Jurkat, Clone E6-1 (cell line): ENCODE measurements around the gene RPL15.

Source experiments
- DNase-seq: peaks from one replicate; pipeline ENCODE4 v3.0.0-alpha.2; 2011; ENCODE audit warnings: low read depth, low spot score
- H3K4me3 ChIP-seq: 2 replicates; pipeline ENCODE4 v1.5.1; 2011; ENCODE audit warnings: mild to moderate bottlenecking, low read length, control low read depth, moderate library complexity

RPL15 gene

GRCh38 chr3:23950293-23950692, 33.4 kb downstream of the RPL15 start:
- no peak overlapping the region for H3K4me3 ChIP-seq
- DNase-seq = no peak

DNA sequence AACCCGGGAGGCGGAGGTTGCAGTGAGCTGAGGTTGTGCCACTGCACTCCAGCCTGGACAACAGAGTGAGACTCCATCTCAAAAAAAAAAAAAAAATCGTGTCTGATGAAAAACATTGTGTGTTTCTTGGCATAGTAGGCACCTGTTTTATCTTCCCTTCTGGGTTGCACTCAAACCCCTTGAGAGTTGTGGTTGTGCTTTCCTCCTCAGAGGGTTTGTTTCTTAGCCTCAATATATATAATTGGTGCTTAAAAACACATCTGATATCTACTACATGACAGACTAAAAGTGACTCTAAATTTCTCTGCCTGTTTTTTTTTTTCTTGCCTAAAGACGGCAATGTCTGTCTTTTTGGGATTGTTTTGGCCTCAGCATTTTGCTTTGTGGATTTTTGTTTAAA, 35.7 kb downstream of the RPL15 start:
- DNase-seq = peak; percentile 37
- H3K4me3 ChIP-seq = no peak overlapping the region

DNA sequence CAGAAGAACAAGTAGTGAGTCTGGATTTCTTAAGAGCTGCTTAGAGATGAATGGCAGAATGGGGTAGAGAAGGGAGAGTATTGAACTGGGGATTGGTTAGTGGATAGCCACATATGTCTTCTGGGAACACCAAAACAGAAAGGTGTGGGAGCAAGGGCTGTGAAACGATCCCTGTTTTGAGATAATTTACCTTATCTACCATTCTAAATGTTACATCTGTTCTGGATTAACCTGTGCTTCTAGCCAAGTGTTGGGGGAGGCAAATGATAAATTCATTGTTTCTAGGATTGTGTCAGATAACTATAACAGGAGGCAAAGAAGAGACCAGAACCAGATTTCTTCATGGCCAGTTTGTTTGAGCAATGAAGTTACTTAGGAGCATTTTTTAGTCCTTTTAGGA, 36.6 kb downstream of the RPL15 start:
- DNase-seq = no peak
- no peak overlapping the region for H3K4me3 ChIP-seq

DNA sequence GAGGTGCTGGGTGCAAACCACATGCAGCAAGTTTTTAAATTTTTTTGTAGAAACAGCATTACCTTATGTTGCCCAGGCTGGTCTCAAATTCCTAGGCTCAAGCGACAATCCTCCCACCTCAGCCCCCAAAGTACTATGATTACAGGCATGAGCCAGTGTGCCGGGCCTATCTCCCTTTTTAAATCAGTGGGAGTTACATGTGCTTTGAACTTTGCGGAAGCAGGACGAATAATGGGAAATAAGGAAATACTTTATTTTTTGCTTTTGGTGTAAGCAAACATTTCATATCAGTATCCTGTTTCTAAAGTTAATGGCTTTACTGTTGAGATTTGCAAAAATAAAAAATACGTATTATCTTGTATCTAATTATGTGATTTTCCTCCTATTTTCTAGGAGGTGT, 37.2 kb downstream of the RPL15 start:
- DNase-seq = no peak
- H3K4me3 ChIP-seq = no peak overlapping the region

DNA sequence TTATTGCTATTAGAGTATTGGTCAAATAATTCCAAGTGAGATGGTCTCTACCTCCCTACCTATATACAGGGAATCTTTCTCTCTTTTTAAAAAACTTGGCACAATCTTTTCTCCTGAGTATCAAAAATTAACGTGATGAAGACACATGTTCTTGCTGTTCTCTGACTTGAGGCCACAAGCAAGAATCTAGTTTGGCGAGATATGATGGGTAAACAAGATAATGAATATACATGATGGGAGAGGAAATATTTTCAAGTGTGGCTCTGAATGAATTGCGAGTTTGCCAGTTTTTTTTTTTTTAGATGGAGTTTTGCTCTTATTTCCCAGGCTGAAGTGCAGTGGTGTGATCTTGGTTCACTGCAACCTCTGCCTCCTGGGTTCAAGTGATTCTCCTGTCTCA, 39.8 kb downstream of the RPL15 start:
- no peak overlapping the region for H3K4me3 ChIP-seq
- no peak for DNase-seq

DNA sequence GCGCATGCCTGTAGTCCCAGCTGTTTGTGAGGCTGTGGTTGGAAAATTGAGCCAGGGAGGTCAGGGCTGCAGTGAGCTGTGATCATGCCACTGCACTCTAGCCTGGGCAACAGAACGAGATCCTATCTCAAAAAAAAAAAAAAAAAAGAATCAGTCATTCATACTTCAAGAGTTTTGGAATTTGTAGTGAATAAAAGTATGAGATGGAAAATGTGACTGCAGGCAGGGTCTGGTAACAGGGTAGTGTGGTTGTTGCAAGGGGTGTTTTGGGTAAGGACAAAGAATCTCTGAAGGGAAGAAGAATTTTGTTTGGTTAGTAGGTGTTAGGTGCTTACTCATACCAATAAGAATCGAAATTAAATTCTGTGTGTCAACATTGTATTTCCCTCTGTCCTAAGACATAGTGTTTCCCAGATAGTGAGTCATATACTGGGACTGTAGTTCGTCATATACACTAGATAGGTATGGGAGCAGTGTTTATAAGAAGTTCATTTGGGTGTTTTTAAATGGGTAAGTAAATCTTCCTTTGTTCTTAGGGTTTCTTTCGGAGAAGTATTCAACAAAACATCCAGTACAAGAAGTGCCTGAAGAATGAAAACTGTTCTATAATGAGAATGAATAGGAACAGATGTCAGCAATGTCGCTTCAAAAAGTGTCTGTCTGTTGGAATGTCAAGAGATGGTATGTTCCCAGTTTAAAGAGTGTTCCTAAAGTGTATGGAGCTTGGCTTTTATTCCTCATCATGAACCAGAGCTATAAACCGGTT, 42.4 kb downstream of the RPL15 start:
- DNase-seq = no peak
- H3K4me3 ChIP-seq = no peak overlapping the region

- DNase-seq = no peak
- H3K4me3 ChIP-seq = no peak overlapping the region
Measured at GRCh38 chr3:23960649-23961048, 43.7 kb downstream of the RPL15 start.

DNA sequence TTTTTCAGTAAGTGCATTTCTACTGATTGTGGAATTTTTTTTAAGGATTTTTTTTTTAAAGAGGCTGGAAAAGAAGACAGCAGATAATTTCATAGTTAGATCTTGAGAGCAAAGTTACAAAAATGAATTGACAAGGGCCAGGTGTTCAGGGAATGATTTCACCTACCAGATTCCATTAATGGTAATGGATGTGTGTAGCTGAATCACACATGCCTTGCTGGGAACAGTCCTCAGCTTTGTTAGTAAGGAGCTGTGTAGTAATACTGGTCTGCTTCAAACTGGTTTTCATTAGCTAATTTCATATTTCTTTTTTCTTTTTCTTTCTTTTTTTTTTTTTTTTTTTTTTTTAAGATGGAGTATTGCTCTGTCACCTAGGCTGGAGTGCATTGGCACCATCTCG, 44.1 kb downstream of the RPL15 start:
- no peak for DNase-seq
- no peak overlapping the region for H3K4me3 ChIP-seq

- no peak overlapping the region for H3K4me3 ChIP-seq
Measured at GRCh38 chr3:23961913-23962312, 45.0 kb downstream of the RPL15 start.

GRCh38 chr3:23964537-23965235, 47.8 kb downstream of the RPL15 start:
- H3K4me3 ChIP-seq = no peak overlapping the region
- no peak for DNase-seq

More at GRCh38 chr3:23961913-23962312, 45.0 kb downstream of the RPL15 start:
- DNase-seq = no peak

DNA sequence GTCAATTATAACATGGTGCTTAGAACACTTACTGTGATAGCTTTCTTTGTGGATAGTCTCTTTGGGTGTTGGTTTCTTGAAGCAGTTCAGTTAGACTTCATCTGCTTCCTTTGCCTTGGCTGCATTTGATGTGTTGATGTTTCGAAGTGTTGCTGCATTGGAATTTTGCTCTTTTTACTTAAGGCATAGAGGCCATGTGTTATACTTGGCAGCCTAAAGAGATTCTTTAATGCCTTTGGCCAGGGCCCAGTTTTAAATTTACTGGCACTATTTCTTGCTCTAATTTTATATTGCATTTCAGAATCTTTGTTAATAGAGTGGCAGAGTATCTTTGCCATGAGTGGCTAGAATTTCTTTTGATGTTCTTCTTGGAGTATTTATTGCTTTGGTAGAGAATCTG, 49.4 kb downstream of the RPL15 start:
- DNase-seq = no peak
- H3K4me3 ChIP-seq = no peak overlapping the region

DNA sequence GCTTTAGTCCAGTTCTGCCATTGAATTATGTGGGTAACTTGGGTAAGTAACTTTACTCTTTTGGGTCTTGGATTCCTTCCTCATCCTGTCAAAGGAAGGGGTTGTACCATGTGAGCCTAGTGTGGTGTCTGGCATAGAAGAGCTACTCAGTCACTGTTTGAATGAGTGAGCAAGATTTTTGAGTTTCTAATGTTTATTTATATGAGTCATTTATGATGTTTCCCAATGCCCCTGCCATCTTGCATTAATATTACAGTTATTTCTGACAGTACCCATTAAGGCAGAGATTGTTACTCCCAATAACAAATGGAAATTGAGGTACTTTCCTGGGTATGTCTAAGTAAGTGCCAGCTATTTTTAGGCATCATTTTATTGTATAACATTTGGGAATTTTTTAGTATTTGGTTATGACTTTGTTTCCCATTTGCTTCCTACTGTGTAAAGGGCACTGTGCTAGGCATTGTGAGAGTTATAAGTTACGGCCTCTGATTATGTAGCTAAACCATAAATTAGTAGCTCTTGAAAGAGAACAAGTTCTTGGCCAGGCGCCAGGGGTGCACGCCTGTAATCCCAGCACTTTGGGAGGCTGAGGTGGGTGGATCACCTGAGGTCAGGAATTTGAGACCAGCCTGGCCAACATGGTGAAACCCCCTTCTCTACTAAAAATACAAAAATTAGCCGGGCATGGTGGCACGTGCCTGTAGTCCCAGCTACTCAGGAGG, 51.7 kb downstream of the RPL15 start:
- no peak for DNase-seq
- no peak overlapping the region for H3K4me3 ChIP-seq

DNA sequence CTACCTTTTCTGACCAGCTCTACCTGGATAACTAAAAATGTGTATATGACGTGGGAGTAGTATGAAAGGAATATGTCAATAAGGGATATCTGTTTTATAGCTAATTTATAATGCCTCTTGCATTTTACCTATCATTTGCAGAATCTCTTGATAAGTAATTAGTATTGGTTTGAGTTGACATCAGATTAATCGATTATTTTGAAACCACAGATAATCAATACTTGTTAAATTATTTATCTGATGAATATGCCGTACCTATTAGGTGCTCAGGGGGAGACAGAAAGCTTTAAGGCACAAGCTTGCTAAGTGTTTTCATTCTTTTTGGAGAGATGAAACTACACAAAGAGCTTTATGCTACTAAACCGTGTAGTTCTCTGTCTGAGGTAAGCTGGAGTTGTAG, 52.5 kb downstream of the RPL15 start:
- no peak for DNase-seq
- no peak overlapping the region for H3K4me3 ChIP-seq
